Astrocyte of the spinal cord (primary cell): ENCODE measurements around the gene GALNT18.

Experiments
- DNase-seq: peaks from one replicate; pipeline ENCODE4 v3.0.0; 2011; ENCODE audit warnings: low read depth, low spot score
- H3K4me3 ChIP-seq: 2 replicates; pipeline ENCODE4 v1.5.1; 2011; ENCODE audit warnings: low read depth, mild to moderate bottlenecking, low read length, moderate library complexity
- in situ Hi-C: cut with HindIII; loops from 2 replicates; pipeline ENCODE4 v1.10.0; 2017; ENCODE audit warnings: low sequenced_read_pairs
- TF ChIP-seq, protein P1 (sequence below): IDR thresholded peaks from 2 replicates; pipeline ENCODE4 v1.5.1; 2012; ENCODE audit warnings: low read depth, mild to moderate bottlenecking, low read length, inconsistent platforms

Gene GALNT18

DNA sequence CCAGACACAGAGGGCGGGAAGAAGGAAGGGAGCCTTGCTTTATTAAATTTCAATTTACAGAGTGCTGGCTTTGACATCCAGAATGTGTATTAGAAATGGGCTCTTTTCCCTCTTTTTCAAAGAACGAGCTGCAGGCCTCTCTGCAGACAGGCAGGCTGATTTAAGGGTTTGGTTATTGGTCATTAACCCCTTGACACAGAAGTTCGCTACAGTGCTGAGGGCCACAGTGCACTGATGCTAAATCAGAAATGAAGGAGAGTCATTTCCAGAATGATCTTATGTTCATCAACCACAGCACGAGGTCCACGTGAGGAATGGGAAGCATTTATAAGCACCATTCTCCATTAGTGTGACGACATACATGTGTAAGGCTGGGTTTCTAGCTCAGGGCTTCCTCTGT is 320.6 kb downstream of the GALNT18 start:
- no peak for DNase-seq
- H3K4me3 ChIP-seq: no peak overlapping the region
- in situ Hi-C loops: no loop called here
- TF ChIP-seq, protein P1, sequence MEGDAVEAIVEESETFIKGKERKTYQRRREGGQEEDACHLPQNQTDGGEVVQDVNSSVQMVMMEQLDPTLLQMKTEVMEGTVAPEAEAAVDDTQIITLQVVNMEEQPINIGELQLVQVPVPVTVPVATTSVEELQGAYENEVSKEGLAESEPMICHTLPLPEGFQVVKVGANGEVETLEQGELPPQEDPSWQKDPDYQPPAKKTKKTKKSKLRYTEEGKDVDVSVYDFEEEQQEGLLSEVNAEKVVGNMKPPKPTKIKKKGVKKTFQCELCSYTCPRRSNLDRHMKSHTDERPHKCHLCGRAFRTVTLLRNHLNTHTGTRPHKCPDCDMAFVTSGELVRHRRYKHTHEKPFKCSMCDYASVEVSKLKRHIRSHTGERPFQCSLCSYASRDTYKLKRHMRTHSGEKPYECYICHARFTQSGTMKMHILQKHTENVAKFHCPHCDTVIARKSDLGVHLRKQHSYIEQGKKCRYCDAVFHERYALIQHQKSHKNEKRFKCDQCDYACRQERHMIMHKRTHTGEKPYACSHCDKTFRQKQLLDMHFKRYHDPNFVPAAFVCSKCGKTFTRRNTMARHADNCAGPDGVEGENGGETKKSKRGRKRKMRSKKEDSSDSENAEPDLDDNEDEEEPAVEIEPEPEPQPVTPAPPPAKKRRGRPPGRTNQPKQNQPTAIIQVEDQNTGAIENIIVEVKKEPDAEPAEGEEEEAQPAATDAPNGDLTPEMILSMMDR: no peak

DNA sequence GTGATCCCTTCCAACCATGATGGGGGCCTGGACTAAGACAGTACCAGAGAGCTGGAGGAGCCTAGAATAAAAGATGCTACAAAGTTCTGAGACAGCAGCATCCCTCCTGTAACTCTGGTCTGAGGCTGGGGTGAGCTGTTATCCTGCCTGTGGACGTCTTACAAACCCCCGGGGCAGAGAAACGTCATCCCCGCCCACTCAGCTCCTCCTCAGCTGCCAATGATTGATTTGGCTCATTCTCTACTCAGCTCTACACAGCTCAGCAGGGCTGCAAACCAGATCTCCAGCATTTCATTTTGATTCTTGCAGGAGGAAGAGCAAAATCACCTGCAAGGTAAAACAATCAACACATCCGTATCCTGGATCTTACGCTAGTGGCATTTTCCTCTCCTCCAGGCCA is 324.2 kb downstream of the GALNT18 start:
- TF ChIP-seq, protein P1: no peak
- in situ Hi-C loops: no loop called here

DNA sequence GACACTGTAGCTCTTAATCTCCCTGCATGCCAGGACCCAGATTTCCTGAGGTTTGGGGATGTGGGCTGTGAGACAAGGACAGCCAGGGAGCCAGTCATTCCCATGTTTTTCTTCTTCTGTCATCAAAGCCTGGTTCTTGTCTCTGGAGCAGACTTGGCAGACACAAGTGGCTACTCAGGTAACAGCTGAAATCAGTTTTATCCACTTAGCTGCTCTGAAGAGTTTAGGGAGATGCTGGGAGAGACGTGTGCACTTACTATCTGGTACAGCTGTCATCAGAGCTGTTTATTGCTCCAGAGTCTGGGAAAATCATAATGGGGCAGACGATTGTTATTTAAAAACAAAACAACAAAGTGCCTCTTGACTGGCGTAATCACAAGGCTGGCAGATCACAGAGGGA is 325.4 kb downstream of the GALNT18 start:
- no peak for DNase-seq
- TF ChIP-seq, protein P1: no peak
- in situ Hi-C loops: no loop called here
- no peak overlapping the region for H3K4me3 ChIP-seq

More for the DNA sequence above, 324.2 kb downstream of the GALNT18 start:
- DNase-seq: no peak
- H3K4me3 ChIP-seq: no peak overlapping the region

DNA sequence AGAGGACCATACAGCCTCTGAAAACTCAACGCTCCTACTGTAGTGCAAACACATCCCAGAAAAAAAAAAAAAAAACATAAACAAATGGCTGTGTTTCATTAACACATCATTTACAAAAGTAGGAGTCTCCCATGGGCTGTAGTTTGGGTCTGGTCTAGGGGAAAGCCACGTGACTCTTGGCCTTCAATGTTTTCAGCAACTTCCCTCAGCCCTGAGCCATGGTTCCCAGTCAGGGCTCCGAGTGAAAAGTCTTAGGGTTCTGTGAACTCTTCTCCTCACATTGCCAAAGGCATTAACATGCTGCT is 327.3 kb downstream of the GALNT18 start:
- H3K4me3 ChIP-seq: no peak overlapping the region
- TF ChIP-seq, protein P1: no peak
- in situ Hi-C loops: no loop called here
- no peak for DNase-seq

DNA sequence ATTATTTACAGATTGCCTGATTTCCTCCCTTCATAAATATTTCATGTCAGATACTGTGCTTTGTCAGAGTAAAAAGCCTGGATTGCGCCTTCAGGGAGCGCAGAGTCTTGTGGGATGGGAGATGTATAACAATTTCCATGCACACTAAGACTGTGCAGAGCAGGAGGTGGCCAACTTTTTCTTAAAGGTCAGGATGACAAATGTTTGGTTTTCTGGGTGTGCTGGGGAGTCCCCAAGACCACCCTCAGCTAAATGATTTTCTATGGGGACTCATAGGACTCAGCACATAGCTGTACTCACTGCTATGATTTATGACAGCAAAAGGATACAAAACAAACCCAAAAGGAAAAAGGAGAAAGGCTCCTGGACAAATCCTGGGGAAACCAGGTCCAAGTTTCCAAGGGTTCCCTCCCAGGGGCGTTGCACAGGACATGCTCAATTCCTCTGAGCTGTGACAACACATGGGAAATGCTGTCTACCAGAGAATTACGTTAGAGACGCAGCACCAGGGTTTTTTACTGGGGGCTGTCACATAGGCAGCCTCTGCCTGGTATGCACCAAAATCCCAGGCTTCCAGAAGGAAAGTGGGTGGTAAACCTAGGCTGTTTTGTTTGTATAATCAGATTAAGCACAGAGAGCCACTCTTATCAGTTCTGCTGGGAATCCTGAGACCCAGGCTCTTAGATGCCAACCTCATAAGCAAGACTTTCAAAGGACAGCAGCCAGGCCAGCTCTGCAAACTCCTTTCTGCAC is 327.8 kb downstream of the GALNT18 start:
- H3K4me3 ChIP-seq: no peak overlapping the region
- TF ChIP-seq, protein P1: no peak
- DNase-seq: no peak
- in situ Hi-C loops: no loop called here

DNA sequence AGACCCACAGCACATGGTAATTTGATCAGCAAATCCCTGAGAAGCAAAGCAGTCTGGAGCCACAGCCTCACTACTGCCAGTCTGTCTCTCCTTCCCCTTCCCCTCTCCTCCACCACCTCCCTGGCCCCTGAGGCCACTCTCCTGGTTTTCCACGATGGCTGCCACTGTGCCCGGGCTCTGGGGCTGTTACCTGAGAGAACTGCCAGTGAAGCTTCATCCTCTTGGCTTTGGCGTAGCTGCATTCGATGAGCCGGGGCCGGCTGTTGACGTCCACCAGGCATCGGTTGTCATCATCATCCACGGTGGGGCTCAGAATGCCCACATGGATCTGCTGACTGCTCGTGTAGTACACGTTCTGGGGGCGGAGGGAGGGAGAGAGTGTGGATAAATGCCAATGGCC is 329.0 kb downstream of the GALNT18 start:
- no peak for DNase-seq
- in situ Hi-C loops: no loop called here
- no peak overlapping the region for H3K4me3 ChIP-seq
- TF ChIP-seq, protein P1: no peak
